GM21825 (cell line): Measurements from ENCODE around the gene CSMD2.

Source experiments
- ATAC-seq: cut with Tn5 transposase; IDR thresholded peaks from one replicate; pipeline ENCODE4 v1.9.1; 2021; ENCODE audit warnings: mild to moderate bottlenecking, moderate library complexity; ENCODE audit not compliant: unreplicated experiment

The CSMD2 gene

GRCh38 chr1:33908324-33908956 is 256.6 kb downstream of the CSMD2 start:
- ATAC-seq, result no peak

DNA sequence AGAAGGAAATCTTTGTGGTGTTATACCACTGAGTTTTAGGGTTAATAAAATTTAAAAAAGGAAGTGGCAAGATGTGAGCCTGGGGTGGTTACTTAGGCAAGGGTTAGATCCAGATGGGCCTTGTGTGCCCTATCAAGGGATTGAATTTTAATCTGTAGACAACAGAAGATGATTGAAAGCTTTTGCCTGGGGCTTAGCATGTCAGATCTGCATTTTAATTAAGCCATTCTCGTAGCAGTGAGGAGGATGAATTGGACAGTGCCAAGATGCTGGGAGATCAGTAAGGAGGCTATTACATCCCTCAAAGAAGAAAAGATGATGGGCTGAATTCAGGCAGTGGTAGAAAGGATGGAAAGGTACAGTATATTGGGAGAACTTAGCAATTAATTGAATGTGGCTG is 258.9 kb downstream of the CSMD2 start:
- ATAC-seq, result no peak

- no peak for ATAC-seq
These were observed 259.8 kb downstream of the CSMD2 start for GRCh38 chr1:33905241-33905640.

GRCh38 chr1:33903210-33903589 is 261.8 kb downstream of the CSMD2 start:
- ATAC-seq, result peak; percentile 54

GRCh38 chr1:33902486-33903209 is 262.4 kb downstream of the CSMD2 start:
- ATAC-seq, result peak; percentile 86

GRCh38 chr1:33899746-33900145 is 265.3 kb downstream of the CSMD2 start:
- no peak for ATAC-seq

DNA sequence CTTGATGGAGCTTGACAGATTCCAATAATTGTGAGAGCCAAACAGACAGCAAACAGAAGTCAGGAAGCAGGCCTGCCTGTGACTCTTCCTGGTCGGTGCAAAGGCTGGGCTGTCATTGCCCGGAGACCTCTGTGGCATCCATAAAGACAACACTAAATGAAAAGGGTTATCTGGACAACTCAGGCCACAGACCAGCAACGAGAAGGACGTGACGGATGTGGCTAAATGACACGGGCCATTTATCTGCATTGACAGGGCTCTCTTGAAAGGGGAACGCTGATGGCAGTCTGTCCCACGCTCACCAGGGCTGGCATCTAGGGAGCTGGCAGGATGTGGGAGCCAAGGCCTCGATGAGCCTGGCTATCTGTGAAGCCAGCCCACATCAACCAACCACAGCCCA is 266.1 kb downstream of the CSMD2 start:
- no peak for ATAC-seq

- ATAC-seq, result no peak
These were observed 266.6 kb downstream of the CSMD2 start for GRCh38 chr1:33898406-33898805.

GRCh38 chr1:33897092-33897725 is 267.8 kb downstream of the CSMD2 start:
- ATAC-seq, result no peak

DNA sequence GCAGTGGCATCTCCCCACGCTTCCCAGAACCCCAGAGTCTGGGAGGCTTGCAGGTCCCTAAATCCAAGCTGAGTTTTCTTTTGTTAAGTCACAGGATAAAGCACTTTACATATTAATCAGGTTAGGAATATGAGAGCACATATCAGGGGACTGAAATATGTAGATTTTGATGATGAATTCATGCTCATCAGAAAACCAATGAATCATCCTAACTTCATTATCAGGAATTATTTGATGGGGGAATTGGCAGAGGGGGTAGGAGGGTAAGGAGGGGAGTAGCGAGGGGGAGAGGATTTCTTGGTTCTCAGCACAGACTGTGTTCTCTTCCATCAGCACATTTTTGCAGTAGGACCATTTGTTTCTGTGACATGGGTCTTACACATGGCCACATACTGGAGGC is 269.1 kb downstream of the CSMD2 start:
- ATAC-seq, result no peak

DNA sequence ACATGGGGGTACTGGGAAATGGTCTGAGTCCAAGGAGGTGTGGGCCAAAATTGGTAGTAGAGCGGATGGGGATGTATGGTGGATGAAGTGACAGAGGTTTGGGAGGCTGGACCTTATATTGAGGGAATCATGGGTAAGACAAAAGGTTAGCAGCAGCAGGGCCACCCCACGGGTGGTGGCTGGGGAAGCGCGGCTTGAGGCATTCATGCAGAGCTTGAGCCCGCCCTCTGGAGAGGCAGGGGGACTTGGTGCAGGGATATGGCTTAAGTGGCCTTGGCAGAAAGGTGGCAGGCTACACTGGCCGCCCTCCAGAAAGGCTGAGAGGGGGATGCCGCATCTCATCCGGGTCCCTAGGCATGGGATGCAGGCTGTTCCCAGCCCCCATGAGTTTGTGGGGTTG is 269.6 kb downstream of the CSMD2 start:
- ATAC-seq, result no peak

DNA sequence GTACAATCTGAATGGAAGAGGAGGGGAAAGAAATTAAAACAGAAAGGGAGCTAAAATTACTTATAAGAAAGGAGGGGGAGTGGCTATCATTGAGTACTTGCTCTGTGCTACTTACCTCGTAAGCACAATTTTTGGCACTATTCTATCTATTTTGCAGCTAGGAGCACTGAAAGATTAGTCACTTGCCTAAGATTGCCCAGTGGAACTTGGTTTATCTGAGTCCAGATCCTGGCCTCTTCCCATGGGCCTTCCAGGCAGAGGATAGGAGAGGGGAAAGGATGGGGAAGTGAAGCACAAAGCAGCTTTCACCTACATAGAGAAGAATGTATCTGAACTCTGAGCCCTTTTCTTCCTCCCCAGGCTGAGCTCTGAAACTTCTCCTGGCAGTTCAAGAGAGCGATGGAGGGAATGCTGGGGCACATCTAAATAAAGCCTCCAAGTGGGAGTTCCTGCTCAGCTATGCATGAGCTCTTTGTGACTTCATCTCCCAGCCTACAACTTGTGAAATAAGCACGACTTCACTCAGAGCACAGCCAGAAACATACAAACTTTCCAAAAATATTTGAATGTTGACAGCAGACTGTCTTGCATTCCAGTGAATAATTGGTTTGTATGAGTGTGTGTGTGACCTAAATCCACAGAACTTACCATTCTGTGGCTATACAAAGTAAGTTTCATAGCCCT is 271.7 kb downstream of the CSMD2 start:
- ATAC-seq, result no peak

DNA sequence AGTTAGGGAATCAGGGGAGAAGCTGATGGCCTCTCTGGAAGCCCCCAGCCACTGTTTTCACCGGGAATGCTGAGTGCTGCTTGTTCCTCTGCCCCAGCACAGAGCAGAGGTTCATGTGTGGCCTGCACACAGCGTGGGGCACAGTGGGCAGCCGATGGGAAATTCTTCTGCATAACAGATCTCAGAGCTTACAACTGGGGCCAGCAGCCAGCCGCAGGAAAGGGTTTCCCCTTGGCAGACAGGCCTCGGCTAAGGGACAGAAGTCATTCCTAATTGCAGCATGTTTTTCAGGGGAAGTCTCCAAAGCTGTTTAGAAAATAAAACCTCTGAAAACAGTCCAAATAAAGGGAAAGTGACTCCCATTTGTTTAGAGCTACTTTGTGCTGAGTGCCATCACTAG is 278.5 kb downstream of the CSMD2 start:
- ATAC-seq, result no peak

DNA sequence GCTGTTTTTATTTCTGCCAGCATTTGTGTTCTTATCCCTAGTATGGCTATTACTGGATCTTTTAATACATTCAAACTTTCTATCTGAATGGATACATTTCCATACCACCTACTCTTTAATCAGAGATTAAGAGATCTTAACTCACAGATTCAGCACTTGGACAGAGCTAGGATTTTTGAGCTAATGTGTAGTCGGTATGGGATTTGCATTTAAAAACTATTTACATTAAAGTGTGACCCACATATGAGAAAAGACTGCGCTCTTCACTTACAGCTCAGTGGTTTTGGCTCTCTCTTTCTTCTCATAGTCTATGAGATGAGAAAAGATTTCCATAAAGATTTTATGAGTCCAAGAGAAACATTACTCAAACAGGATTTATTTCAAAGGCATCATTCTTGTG is 284.7 kb downstream of the CSMD2 start:
- ATAC-seq, result no peak

DNA sequence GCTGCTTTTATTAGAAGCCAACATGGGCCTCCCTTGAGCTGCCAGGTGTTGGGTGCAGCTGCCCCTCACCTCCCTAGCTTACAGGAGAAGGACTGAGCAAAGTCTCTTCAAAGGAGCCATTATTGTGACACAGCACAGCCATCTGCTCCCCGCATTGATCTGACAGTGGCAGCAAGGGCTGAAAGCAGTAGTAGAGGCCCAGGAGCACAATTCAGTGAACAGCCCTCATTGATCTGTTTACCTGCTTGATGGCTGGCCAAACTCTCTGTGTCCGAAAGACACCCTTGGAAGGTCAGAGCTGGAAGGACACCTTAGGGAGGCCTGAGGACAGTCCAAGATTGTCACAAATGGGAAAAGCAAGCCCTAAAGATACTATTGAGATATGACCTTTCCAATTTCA is 286.6 kb downstream of the CSMD2 start:
- no peak for ATAC-seq

- no peak for ATAC-seq
These were observed 287.9 kb downstream of the CSMD2 start for GRCh38 chr1:33876970-33877650.

GRCh38 chr1:33875862-33876261 is 289.2 kb downstream of the CSMD2 start:
- no peak for ATAC-seq

DNA sequence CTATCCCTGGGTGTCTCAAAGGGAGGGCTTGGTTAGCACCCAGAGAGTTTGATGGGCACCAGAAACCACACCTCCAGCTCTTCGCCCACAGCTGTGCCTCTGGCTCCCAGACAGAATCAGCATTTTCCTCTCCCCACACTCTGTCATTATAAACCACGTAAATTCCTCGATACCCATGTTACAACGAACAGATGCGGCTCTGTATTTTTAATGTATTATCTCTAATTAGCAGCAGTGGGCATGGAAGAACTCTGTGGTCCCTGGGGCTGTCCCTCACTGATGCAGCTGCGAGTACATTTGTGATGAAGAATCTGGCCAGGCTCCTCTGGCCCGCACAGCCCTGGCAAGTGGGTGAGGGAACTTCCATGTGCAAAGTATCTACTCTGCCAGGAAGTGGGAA is 290.4 kb downstream of the CSMD2 start:
- no peak for ATAC-seq

GRCh38 chr1:33872683-33873082 is 292.3 kb downstream of the CSMD2 start:
- ATAC-seq, result no peak

- ATAC-seq, result no peak
These were observed 292.8 kb downstream of the CSMD2 start for GRCh38 chr1:33872275-33872674.

DNA sequence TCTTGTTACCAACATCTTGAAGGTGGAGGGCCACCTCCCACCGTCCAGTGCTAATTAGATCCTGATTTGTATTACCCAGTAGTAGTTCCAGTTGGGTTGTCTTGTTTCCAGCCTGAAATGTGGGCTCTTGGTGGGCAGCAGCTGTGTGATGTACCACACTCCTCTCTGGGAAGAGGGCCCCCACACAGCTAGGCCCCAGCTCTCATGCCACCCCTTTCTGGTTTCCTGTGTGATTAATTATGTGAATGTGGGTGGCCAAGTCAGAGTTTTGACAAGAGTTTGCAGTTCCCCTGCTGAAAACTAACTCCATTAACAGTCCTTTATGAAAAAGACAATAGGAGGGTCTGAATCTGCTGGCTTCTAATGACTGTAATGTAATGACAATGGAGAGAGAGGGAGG is 297.3 kb downstream of the CSMD2 start:
- no peak for ATAC-seq
